Uterus (tissue), 2 donors: ENCODE data around the gene TGFB1.

ENCODE experiments used
- POLR2A ChIP-seq, 2 donors: fragments of 450-650 bp; IDR thresholded peaks; one replicate each; pipeline ENCODE4 v1.6.1; 2016; ENCODE audit warnings: antibody characterized with exemption in 2 of 2, mild to moderate bottlenecking in 1 of 2, moderate library complexity in 1 of 2
- TF ChIP-seq, protein P1 (sequence below), 4 experiments: fragments of 200-600 bp in 2 of 4; fragments of 450-650 bp in 2 of 4; sonication (generic) in 2 of 4; IDR thresholded peaks; one replicate each; pipeline ENCODE4 v1.5.1; 2016 to 2019; ENCODE audit warnings: antibody characterized with exemption in 4 of 4, mild to moderate bottlenecking in 2 of 4, moderate library complexity in 1 of 4

DNA sequence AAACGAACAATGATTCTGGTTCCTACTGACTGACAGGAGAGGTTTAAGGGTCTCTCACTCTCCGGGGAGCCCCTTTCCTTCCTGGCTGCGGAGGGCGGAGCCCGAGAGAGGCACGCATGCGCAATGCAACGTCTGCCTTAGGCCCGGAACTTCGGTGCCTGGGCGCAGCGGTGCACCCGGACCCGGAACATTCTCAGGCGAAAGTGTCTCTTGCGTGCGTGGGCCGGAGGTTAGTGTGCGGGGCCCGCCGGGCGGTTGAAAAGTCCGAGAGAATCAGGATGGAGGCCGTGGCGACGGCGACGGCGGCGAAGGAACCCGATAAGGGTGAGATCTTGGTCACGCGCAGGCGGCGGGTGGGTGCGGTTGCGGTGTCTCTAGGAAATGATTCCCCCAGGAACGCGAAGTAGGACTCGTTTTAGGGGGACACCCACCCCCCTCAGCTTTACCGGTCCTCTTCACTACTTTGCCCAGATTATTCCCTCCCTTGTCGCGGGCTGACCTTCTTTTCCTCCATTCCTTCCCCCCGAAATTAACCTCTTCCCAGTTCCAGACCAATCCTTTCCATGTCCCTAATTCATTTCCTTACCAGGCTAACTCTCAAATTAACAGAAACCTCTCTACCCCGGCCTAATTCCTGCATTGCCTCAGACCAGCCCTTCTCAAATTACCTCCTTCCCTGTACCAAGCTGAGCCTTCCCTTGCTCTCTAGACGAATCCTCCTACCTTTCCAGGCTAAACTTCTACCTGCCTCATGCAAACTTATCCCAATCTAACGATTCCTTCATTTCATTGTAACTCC lies 43.5 kb downstream of the TGFB1 start, which contains the start of gene CCDC97:
- TF ChIP-seq, protein P1, sequence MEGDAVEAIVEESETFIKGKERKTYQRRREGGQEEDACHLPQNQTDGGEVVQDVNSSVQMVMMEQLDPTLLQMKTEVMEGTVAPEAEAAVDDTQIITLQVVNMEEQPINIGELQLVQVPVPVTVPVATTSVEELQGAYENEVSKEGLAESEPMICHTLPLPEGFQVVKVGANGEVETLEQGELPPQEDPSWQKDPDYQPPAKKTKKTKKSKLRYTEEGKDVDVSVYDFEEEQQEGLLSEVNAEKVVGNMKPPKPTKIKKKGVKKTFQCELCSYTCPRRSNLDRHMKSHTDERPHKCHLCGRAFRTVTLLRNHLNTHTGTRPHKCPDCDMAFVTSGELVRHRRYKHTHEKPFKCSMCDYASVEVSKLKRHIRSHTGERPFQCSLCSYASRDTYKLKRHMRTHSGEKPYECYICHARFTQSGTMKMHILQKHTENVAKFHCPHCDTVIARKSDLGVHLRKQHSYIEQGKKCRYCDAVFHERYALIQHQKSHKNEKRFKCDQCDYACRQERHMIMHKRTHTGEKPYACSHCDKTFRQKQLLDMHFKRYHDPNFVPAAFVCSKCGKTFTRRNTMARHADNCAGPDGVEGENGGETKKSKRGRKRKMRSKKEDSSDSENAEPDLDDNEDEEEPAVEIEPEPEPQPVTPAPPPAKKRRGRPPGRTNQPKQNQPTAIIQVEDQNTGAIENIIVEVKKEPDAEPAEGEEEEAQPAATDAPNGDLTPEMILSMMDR (IDR thresholded peaks at IDR 0.05) = peak in 1 of 4 experiments; percentile 2
- peak; percentile 32 to 70 for TF ChIP-seq POLR2A (IDR thresholded peaks at IDR 0.05)
